ENCODE measurements around the gene TM4SF4.

Gene TM4SF4

DNA sequence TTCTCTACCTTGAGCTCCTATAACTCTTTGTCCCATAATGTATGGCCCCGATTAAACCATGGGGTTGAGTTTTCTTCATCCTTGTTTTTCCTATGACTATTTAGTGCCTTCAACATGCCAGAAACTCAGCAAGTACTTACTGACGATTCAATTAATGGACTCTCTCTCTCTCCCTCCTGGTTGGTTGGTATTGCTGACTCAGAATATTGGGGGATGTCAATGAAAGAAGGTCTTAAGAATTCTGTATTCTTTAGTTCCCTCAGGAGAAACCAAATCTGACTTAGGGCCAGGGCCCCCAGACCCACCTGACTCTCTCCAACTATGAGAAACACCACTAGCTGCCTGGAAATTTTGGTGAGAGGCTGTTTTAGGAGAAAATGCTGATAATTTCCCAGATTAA is 40.8 kb downstream of the TM4SF4 start:
- no peak for DNase-seq

DNA sequence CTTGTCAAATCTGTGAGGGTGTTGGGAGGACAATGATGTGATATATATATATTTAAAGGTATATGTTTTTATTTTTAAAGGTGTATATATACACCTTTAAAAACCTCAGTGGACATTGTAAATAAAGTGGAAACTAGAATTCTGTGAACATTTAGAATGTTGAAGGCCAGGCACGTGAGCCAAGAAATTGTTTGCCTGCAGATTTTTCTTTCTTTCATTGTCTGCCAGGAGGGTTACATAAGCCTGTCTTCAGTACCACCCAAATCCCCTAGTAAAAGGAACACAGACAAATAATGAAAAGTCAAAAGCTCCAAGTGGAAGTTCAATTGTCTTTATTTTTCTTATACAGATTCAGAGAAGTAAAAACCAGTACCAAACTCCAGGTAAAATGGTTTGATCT is 42.4 kb downstream of the TM4SF4 start:
- no peak for DNase-seq

DNA sequence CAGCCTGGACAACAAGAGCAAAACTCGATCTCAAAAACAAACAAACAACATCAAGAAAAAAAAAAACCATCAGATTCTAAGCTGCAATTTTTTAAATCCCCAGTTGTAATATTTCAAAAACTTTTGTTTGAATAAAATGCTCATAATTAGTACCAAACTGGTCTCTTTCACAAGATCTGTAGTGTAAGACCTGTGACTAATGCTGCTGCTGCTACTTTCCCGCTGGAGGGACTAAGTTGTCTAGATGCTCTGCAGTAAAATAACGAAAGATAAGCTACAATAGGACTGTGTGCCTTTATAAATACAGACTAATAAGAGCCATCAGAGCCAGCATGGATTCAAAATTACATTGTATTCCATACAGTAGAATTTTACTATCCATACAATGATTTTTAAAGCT is 45.4 kb downstream of the TM4SF4 start:
- no peak for DNase-seq

DNA sequence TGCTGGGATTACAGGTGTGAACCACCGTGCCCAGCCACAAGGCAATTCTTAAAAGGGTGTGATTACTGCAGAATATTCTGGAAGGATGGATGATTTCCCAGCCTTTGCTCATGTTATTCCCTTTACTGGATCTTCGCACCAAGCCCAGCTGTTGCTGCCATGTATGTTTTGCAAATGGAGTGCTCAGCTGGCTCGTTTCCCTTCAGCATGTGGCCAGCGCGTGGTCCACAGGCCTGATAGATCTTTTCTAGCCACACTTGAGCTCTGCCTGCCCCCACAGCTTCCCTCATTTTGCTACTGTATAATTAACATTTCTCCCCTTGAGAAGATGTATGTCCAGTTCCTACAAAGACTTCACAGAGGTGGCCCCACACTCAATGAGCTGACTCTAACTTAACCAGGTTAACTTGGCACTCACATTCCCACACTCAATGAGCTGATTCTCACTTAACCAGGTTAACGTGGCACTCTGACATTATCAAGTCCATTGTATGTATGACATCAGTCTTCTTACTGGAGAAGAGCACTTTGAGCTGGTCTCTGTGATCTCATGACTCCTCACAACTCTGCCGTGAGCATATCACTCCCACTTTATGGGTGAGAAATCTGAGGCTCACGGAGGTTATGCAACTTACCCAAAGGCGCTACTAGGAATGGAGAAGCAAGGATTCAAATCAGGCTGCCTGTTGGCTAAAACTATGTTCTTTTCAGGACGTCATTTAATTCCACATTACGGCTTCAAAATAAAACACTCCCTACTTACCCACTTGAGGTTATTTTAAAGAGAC is 49.2 kb downstream of the TM4SF4 start:
- DNase-seq: no peak

DNA sequence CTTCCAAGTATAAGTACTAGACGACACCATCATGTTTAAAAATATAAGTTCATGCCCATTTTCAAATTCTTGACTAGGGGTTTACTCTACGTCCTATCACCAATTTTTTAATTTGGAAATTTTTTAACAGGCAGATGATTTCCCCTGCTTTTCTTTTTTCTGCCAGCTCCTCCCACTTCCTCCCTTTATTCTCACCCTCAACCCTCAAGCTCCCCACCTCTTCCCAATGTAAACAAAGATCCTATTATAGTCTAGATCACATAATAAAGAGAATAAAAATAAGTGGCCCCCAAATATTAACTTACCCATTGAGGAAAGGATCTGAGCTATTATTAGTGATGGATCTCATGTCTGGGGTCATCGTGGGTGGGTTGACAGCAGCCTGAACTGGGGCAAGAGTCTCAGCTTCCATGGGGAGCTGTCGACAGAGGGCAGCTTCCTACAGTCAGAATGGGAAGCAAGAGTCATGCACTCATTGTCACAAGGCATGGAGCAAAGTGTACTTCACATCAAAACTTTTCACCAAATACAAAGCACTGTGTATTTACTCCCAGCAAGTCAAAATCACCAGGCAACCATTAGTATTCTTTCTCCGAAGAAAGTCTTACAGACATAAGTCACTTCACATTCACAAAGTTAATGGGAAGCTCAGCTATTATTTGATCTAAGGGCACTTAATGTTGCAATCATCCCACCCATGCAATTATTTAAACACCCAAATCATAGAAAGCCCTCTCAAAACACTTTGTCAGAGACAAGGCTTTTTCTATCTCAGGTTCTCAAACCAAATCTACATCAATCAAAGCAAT is 53.2 kb downstream of the TM4SF4 start:
- no peak for DNase-seq

DNA sequence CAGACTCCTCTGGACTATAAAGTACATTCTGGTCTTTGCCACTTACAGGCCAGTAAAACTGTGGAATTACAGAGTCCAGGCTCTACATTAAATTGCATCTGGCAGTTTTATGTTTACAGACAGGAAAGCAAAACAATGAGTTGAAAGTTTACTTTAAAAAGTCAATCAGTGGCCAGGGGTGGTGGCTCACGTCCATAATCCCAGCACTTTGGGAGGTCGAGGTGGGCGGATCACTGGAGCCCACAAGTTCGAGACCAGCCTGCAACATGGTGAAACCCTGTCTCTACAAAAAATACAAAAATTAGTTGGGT is 53.8 kb downstream of the TM4SF4 start:
- DNase-seq: no peak

DNA sequence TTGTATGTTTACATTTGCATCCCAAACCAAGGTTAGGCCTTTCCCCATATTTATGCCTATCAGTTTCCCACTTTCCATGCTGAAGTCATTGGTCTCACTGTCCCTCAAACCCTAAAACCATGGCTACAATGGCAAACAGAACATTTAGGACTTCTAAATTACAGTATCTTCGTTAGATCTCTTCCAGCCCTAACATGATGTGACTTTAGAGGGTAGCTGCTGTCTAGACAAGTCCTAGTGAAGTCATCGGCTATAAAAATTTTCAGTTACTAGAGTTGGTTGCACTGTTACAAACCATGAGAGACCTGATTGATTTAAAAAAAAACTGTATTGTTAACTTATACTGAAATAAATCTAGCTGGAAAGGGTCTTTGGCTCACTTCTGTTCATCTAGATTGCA is 54.6 kb downstream of the TM4SF4 start:
- DNase-seq: no peak

DNA sequence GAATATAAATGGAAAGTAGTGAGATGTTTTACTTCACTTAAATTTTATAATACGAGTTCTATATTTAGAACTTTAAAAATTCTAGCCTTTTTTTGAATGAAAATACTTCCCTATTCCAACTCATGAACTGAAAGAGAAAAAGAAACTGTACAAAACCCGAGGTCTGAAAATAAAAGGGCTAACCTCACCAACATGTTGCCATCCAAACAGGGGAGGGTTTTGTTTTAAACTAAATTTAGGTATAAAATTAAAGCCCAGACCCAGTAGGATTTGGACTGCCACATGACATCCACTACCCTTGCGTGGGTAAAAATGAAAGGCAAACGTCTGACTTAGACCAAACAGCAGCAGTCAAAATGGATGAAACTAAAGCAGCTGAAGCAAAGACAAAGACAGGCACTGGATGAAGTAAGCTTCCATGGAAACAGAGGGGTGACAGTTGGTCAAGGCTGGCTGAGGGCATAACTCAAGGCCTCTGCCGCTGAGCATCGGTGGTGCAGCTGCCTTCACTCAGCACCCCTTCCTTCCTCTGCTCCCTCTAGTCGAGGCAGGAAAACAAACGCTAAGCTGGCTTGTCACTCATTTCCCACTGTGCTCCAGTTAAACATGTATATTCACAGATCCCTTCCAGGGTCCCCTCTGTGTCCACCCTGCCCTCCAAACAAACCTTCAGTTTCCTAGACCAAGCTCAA is 58.1 kb downstream of the TM4SF4 start:
- DNase-seq: no peak

DNA sequence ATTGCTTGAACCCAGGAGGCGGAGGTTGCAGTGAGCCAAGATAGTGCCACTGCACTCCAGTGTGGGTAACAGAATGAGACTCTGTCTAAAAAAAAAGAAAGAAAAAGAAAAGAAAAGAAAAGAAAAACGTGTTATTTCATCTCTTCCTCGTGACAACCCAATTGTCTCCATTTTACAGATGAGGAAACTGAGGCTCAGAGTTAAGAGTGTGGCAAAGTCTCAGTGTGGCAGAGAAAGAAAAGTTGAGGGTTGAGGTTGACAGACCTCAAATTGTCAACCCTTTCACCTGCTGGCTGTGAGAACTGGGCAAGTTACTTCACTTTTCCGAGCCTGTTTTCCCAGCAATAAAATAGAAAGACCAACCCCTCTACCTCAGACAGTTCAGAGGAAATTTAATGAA is 59.6 kb downstream of the TM4SF4 start:
- DNase-seq: no peak

DNA sequence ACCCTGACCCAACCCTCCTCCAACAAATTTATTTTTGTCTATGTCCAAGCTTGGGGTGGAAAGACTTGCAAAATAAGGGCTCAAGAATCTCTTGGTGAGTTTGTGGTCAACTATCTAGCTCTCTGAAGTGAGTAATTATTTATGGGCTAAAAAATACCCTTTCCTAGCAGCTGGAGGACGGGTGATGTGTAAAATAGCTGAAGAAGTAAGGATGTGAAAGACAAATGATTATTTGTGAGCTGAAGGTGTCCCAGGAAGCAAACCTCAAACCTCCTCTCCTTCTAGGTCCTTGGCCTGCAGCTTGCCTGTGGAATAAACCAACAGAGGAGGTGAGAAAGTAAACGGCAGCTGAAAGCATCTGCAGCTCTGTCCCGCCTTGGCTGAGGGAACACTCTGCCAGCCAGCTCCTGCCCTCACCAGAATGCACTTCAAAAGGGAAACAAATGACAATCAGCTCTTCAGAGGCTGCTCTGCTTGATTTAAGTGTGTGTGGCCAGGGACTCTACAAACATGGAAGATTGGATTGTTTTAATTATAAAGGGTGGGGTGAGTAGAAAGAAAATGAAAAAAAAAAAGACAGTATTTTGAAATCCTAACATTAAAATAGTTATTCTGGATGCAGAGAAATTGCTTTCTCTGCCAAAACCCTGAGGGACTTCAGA is 60.3 kb downstream of the TM4SF4 start:
- no peak for DNase-seq

DNA sequence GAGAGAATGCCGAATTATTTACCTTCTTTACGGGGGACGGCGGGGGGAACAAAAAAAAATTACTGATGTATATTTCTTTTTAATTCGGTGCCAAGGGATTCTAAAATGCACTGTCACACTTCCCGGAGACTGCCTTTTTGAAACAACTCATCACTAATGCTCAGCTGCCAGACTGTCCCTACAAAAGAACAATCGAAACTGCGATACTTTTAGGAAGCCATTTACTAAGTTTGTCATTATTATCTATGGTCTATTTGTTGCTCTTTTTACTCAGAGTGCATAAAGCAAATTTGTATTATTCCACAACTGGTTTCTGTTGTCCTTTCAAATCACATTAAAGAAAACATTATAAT is 60.8 kb downstream of the TM4SF4 start:
- no peak for DNase-seq

DNA sequence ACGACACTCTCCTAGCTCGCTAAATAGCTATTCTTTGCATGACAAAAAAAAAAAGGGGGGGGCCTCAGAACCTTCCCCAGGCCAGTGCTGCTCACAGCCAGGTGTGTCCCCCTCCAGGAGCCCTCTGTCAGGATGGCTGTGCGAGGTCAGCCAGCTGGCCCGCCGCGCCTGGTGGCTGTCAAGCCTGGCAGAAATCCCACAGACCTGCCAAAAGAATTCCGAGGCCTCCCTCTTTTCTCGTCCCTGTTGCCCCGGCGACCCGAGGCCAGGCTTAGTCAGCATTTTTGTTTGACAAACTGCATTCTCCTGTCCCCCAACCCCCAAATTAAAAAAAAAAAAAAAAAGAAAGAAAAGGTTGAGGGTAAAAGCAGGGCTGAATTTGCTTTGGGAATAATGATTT is 61.9 kb downstream of the TM4SF4 start:
- no peak for DNase-seq

DNA sequence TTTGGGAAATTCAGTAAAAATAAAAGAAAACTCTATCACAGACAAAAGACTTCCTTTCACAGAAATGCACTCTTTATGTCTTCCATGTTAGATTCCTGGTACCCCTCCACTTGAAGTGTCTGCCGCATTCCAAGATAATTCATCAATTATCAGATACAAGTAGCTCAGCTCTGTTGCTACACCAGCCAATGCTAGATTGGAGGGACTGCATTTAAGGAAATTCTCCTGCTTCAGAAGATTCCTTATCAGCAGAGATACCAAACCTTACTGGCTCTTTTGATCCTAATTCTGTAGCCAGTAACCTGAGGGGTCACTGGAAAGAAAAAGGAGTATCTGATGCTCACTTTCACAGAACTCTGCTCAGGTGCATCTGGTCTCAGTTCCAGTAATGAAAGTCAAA is 63.9 kb downstream of the TM4SF4 start:
- no peak for DNase-seq

DNA sequence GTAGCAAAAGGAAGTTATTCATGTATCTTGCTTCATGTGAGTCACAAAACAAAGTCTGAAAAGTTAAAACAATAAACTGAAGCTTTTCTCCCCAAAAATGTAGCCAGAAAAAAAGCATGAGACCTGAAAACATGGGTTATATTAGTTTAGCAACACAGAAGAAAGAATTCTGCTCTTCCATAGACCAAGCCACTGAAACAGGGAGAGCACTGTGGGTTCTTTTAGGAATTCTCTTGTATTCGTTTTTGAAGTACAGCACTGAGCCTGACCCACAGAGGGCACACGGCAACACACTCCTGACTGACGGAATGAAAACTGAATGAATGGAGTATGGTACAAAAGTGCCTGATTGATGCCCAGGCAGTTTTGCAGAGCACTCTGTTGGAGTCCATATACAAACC is 66.6 kb downstream of the TM4SF4 start:
- no peak for DNase-seq

DNA sequence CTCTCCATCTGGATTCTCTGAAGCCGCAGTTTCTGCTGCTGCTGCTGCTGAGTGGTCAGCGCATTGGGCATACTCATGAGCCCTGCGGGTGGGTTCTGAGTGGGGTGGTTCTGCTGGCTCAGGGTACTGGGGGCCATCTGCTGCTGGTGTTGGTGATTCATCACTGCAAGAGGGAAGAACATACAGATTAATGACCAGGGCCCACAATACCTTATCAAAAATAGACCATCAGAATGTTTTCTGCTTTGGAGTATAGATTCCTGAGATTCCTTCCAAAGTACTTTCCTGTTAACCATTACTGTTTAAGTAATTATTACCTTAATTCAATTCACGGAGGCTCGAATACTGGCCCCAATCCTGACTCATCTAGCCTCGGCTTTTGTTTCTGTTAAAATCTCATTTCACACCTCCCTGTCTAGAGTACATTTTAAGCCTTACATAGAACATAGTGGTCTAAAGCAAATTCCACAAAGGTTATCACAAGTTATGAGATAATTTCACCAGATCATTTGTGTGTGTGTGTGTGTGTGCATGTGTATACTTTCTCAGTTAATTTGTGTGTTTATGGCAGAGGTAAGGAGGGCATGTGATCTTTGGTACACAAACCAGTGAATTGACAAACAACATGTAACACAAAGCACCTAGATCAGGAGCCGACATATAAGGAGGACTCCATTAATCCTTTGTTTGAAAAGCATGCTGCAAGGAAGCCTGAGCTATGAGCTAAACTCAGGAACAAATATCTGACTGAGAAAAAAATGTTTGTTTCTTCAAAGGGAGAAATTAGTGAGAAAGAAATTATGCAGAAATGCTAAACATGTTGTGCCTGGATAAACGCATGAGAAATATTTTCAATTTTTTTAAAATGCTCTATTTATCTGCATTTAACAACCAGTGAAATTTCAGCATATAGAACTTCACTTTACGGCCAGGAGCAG is 68.1 kb downstream of the TM4SF4 start:
- no peak for DNase-seq

DNA sequence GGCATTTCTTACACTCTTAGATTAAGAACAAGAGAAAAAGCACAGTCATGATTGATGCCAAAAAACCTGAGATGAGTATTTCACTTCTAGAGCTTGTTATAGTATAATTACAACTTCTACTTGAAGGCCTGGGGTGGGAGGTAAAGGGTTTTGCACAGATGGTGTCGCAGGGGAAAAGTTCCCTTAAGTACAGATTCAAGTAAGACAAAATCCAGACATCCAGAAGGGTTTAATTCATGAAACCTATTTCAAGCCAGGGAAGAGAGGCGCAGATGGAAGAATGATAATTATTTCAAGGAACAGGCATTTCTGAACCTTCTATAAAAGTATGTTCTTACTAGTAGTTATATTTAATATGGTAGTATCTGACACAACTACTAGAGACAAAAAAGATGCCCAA is 70.6 kb downstream of the TM4SF4 start:
- DNase-seq: no peak

DNA sequence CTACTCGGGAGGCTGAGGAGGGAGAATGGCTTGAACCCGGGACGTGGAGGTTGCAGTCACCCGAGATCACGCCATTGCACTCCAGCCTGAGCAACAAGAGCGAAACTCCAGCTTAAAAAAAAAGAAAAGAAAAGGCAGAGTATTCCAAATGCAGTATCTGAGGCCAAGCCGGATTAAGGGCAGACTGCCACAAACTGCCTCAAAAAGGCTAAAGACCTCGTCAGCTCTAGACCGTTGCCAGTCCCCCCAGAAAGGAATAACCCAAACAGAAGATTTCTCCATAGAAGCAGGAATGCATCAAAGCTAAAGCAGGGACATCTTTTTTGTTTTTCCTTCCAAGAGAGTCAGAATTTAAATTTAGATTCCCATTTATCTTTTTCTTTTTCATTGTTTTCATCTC is 72.9 kb downstream of the TM4SF4 start:
- no peak for DNase-seq

DNA sequence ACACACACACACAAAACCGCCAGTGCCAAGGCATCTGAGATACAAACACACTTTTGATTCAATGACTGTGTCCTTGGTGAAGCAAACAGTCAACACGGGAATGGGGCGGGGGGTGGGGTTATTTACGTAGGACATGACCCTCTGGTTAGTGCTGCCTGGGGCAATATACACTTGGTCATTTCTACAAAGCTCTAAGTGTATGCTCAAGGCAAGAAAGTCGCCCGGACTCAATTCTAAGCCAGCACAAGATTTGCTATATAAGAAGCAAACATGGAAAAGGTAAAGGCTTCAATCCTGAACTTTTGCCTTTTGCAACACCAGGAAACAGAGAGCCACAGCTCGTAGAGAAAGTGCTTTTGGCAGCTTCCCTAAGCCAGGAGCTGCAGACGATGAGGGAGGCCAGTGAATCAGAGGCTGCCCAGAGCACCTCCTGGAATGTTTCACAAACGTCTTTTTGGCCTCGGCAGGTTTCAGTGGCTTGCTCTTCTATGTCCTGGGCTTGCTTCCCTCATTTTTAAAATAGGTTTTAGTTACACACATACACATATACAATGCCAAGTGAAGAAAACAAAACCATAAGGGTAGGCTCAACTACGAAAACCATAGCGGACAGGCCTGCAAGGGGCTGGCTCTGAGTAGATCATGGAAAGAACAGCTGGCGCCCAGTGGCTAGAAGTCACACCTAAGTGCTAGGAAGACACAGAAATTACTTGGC is 73.6 kb downstream of the TM4SF4 start:
- no peak for DNase-seq

DNA sequence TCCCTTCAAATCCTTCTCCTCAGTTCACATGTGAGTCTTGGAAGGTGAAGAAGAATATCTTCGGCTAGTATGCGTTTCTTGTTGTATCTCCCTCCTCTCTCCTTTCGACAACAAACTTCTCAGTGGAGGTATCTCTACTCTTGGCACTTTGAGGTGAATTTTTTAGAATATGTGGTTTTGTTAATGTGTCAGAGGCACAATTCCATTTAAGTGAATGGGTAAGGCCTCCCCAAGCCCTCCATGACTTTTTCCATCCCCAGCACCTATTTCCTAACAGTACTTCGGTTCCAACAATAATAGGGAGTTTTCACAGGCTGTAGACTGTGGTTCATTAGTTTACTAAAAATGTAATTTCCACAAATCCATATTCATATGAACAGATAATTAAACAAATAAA is 74.2 kb downstream of the TM4SF4 start:
- no peak for DNase-seq

DNA sequence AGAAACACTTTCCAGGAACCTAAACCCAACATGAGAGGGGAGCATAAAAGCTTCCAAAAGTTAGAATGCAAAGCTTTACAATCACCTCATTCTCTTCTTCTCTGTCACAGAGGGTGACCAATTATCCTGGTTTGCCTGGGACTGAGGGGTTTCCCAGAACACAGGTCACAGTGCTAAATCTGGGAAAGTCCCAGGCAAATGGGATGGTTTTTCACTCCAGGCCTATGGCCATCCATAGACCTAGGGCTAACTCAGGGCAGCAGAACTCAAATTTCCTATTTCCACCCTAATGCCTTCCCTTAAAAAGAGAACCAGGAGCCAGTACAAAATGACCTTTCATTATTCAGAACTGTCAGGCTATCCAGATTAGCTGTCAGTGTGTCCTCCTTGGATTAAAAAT is 77.0 kb downstream of the TM4SF4 start:
- no peak for DNase-seq

DNA sequence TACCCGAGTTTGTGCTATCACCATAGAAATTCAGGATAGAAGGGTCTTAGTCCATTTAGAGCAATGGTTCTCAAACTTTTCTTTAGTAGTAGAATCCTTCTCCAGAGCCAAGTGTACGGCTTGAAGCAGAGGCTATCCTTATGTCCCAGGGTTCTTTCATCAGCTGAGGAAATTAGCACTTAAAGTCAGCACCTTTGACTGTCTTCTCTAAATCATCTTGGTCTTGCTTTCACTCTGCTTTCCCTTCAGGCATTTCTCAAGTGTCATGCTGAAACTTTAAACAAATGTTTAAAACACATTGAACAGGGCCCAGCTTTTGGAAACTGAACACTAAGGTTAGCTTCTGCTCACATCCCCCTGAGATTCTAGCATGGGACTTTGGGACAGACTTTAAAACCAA is 78.2 kb downstream of the TM4SF4 start:
- DNase-seq: no peak

Data from NCI-H1694 treated with DMSO at 0.1 percent for 48 hours (cell line).